Measurements from ENCODE around the gene PBX3.

GRCh38 chr9:125794708-125795107 is 47.5 kb downstream of the PBX3 start:
- TF ChIP-seq CTCF (IDR thresholded peaks at IDR 0.05), result no peak
- no peak for TF ChIP-seq POLR2A (IDR thresholded peaks at IDR 0.05)
